Chondrocyte (in vitro differentiated cells): ENCODE measurements around the gene PTGFRN. TPM values are rescaled to one million over a fixed set of nuclear protein-coding genes. Genes with fewer than 3 reads are reported as not detected.

Experiments
- DNase-seq: peaks from one replicate; pipeline ENCODE4 v3.0.0; 2021; ENCODE audit warnings: mixed read lengths, low spot score
- H3K27ac Mint-ChIP-seq: one replicate; pipeline ENCODE4 v1.8.0; 2021; ENCODE audit warnings: mild to moderate bottlenecking, moderate library complexity, mixed read lengths; ENCODE audit not compliant: unreplicated experiment
- H3K27me3 Mint-ChIP-seq: 2 replicates; pipeline ENCODE4 v1.8.0; 2021; ENCODE audit warnings: low read depth, mixed read lengths
- H3K36me3 Mint-ChIP-seq: 2 replicates; pipeline ENCODE4 v1.8.0; 2021; ENCODE audit warnings: low read depth, mixed read lengths
- H3K4me1 Mint-ChIP-seq: 2 replicates; pipeline ENCODE4 v1.8.0; 2021; ENCODE audit warnings: low read depth, mild to moderate bottlenecking, mixed read lengths
- H3K4me3 Mint-ChIP-seq: one replicate; pipeline ENCODE4 v1.8.0; 2021; ENCODE audit warnings: mild to moderate bottlenecking, moderate library complexity, mixed read lengths; ENCODE audit not compliant: unreplicated experiment
- H3K9me3 Mint-ChIP-seq: 2 replicates; pipeline ENCODE4 v1.8.0; 2021; ENCODE audit warnings: low read depth, mixed read lengths
- total RNA-seq: library from RNA; stranded (reverse); gene quantifications from 3 replicates; pipeline ENCODE4 v1.2.1, GENCODE V29; 2021
- TF ChIP-seq, protein P1 (sequence below): fragments of 200-600 bp; sonication (generic); IDR thresholded peaks from 2 replicates; pipeline ENCODE4 v1.5.0; 2021; ENCODE audit warnings: antibody characterized with exemption, mild to moderate bottlenecking, moderate library complexity

The PTGFRN gene
- total RNA-seq, 1 donor from 2014 or later, result 117 TPM

DNA sequence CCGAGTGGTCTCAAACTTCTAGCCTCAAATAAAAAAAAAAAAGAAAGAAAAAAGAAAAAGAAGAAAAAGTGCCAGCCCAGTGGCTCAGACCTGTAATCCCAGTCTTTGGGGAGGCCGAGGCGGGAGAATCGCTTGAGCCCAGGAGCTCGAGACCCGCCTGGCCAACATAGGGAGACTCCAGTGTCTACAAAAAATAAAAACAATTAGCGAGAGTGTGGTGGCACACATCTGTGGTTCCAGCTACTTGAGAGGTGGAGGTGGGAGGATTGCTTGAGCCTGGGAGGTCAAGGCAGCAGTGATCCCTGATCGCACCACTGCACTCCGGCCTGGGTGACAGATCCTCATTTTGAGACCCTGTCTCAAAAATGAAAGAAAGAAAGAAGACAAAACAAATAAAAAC, 1.4 kb upstream of the PTGFRN start:
- DNase-seq, result no peak
- H3K36me3 Mint-ChIP-seq, result no peaks in the 10 kb centered on the region
- peaks cover 6% of the 10 kb centered on the region for H3K4me1 Mint-ChIP-seq
- H3K27me3 Mint-ChIP-seq, result no peaks in the 10 kb centered on the region
- H3K4me3 Mint-ChIP-seq, result no peak overlapping the region
- H3K27ac Mint-ChIP-seq, result no peak overlapping the region
- TF ChIP-seq, protein P1, sequence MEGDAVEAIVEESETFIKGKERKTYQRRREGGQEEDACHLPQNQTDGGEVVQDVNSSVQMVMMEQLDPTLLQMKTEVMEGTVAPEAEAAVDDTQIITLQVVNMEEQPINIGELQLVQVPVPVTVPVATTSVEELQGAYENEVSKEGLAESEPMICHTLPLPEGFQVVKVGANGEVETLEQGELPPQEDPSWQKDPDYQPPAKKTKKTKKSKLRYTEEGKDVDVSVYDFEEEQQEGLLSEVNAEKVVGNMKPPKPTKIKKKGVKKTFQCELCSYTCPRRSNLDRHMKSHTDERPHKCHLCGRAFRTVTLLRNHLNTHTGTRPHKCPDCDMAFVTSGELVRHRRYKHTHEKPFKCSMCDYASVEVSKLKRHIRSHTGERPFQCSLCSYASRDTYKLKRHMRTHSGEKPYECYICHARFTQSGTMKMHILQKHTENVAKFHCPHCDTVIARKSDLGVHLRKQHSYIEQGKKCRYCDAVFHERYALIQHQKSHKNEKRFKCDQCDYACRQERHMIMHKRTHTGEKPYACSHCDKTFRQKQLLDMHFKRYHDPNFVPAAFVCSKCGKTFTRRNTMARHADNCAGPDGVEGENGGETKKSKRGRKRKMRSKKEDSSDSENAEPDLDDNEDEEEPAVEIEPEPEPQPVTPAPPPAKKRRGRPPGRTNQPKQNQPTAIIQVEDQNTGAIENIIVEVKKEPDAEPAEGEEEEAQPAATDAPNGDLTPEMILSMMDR, result no peak
- no peaks in the 10 kb centered on the region for H3K9me3 Mint-ChIP-seq

DNA sequence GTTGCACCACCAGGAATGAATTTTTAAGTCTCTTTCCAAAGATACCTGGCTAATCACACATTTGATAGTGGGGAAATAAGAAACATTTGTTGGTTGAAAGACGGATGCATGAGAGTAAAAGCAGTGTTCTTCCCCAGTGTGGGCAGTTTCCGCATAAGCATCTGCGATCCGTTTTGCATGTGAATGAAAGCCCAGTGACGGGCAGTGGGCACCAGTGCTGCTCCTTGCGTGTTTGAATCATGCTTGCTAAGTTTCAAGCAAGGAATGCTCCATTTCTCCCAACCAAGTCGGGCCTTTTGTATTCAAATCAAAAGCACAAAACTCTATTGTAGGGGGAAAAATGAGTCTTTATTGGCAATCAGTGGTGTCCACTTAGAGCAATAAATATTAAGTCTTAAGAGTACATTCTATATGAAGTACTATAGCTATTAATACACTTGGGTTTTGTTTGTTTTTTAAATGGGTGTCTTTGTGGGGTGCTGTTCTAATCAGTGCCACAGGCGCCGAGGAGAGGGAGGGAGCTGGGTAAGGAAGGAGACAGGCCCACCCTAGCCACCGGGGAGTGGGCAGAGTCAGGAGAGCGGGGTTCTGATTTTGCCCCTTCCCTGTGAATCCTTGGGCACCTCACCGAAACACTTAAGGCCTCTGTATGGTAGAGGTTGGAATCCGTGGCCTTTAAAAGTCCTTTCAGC, 750 bp upstream of the PTGFRN start:
- DNase-seq, result no peak
- peak overlapping the region; percentile 88 for H3K27ac Mint-ChIP-seq
- peak overlapping the region; percentile 75 for H3K4me3 Mint-ChIP-seq
- H3K27me3 Mint-ChIP-seq, result no peaks in the 10 kb centered on the region
- no peaks in the 10 kb centered on the region for H3K9me3 Mint-ChIP-seq
- TF ChIP-seq, protein P1, result no peak
- H3K36me3 Mint-ChIP-seq, result no peaks in the 10 kb centered on the region
- H3K4me1 Mint-ChIP-seq, result peaks cover 6% of the 10 kb centered on the region

GRCh38 chr1:116910379-116911187, 867 bp downstream of the PTGFRN start:
- Mint-ChIP-seq H3K27me3 (no peaks in the 10 kb centered on the region), H3K4me1 (peaks cover 6% of the 10 kb centered on the region), H3K27ac (no peak overlapping the region), H3K36me3 (no peaks in the 10 kb centered on the region), H3K4me3 (no peak overlapping the region), H3K9me3 (no peaks in the 10 kb centered on the region)
- peak; percentile 90 for DNase-seq
- TF ChIP-seq, protein P1, result no peak

DNA sequence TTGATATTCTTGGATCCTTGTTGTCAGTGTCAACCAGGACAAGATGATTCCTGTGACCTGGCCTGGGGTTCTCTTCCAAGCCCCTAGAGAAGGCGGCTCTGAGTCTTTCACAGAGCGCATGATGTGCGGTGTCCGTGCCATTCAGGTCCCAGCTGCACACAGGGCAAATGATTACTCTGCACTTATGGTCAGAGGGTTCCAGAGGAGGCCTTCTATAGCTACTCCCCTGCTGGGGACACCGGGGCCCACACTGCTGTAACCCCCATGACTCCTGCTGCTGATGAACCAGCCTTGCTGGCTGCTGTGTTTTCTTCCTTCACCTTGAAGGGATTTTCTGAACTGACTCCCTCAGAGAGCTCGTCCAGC, 1.5 kb downstream of the PTGFRN start:
- Mint-ChIP-seq H3K36me3 (no peaks in the 10 kb centered on the region), H3K4me1 (peaks cover 6% of the 10 kb centered on the region), H3K27ac (no peak overlapping the region), H3K27me3 (no peaks in the 10 kb centered on the region), H3K4me3 (no peak overlapping the region), H3K9me3 (no peaks in the 10 kb centered on the region)
- DNase-seq, result no peak
- TF ChIP-seq, protein P1, result no peak

DNA sequence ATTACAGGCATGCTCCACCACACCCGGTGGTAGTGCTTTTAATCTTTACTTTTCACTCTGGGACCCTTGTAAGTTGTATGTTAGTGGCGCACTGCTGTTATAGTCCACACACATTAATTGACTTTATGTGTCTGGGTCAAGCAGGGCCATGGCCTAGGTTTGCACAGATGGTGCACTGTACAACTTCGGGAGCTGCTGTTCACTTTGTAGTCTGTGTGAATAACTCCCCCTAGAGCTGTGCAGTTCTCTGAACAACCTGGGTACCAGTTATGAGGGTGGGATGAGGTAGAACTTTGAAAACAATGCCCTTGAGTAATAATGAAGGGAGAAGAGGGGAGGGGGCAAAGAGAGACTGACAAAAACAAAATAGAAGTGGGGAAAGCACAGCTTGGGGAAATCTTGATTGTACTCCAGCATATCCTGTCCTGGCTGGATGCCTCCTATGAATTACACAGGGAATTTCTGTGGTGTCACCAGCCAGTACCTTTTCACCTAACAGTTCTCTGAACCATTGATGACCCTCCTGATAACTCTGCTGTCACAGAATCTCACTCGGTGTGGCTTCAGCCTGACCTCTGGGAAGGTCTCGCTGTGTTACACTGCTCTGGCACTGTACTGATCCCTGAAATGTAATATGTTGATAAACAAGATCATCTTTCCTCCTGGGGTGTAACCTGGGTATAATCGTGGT, 2.2 kb downstream of the PTGFRN start:
- Mint-ChIP-seq H3K4me1 (peaks cover 6% of the 10 kb centered on the region), H3K4me3 (no peak overlapping the region), H3K36me3 (no peaks in the 10 kb centered on the region), H3K9me3 (no peaks in the 10 kb centered on the region), H3K27ac (no peak overlapping the region), H3K27me3 (no peaks in the 10 kb centered on the region)
- TF ChIP-seq, protein P1, result no peak
- no peak for DNase-seq
